HG03460 (cell line): ENCODE measurements around the gene NAPG.
"Not testable (repeated sequence)": the region's sequence is repeated elsewhere in the genome, so short reads cannot be mapped to it uniquely, and the experiment has no call there.

Source experiments
- ATAC-seq: cut with Tn5 transposase; IDR thresholded peaks from one replicate; pipeline ENCODE4 v1.9.1; 2021; ENCODE audit not compliant: unreplicated experiment

The NAPG gene

DNA sequence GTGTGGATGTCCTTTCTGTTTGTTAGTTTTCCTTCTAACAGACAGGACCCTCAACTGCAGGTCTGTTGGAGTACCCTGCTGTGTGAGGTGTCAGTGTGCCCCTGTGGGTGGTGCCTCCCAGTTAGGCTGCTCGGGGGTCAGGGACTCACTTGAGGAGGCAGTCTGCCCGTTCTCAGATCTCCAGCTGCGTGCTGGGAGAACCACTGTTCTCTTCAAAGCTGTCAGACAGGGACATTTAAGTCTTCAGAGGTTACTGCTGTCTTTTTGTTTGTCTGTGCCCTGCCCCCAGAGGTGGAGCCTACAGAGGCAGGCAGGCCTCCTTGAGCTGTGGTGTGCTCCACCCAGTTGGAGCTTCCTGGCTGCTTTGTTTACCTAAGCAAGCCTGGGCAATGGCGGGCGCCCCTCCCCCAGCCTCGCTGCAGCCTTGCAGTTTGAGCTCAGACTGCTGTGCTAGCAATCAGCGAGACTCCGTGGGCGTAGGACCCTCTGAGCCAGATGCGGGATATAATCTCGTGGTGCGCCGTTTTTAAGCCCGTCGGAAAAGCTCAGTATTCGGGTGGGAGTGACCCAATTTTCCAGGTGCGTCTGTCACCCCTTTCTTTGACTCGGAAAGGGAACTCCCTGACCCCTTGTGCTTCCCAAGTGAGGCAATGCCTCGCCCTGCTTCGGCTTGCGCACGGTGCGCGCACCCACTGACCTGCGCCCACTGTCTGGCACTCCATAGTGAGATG lies 52.2 kb downstream of the NAPG start:
- not testable (repeated sequence) for ATAC-seq

DNA sequence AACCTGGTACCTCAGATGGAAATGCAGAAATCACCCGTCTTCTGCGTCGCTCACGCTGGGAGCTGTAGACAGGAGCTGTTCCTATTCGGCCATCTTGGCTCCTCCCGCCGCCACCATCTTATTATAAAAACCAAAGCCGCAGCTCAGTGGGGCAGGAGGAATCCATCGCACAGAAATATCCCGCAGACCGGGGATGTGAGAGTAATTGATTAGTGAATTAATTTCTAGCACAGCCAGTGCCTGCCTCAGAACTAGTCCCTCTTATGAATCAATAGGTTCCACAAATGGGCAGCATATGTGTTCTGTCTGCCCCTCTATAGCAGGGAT lies 52.7 kb downstream of the NAPG start:
- ATAC-seq: not testable (repeated sequence)

DNA sequence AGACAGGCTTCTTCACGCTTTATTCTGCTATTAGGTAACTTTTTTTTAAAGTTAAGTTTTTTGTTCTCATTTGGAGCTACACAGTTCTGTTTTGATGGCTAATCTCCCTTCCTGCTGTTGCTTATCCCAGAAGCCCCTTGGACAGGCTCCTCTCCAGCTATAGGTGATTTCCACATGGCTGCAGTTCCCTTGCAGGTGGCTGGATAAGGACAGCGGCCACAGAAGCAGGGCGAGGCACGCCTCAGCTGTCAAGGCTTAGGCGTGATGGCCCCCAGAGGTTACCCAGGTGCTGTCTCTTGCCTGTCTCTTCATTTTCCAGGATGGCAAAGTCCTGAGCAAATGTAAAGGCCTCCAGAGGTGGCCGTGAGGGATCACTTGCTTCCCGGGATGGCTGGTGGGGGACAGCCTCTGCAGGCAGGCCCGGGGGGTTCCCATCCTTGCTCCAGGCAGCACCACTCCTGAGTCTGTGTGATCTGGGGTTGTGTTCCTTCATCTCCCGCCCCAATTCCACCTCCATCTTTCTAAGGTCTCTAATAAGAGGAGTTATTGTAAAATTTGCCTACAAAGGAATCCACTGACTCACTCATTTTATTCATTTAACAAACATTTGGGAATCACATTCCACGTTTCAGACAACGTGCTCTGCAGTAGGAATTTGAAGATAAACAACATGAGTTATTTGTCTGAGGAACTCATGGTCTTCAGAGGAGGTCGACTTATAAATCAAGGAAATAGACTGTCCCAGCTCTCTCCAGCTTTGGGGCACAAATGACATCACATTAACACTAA lies 53.4 kb downstream of the NAPG start:
- no peak for ATAC-seq

DNA sequence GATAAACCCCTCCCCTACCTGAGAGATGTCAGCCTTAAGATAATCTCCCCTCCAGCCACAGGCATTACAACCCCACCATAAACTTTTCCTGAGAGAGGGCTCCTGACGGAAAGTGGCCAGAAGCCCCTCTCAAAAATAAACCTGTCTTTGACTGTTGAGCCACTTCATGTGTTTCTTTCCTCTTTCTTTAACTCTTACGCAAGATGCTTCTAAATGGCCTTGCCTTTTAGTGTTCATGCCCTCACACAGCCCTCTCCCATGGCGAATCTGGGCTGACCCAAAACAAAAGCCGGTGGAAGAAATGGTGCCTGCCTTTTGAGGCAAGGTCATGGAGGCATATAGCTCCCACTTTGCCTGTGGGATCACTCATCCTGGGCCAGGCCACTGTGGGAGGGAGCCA lies 54.4 kb downstream of the NAPG start:
- no peak for ATAC-seq

DNA sequence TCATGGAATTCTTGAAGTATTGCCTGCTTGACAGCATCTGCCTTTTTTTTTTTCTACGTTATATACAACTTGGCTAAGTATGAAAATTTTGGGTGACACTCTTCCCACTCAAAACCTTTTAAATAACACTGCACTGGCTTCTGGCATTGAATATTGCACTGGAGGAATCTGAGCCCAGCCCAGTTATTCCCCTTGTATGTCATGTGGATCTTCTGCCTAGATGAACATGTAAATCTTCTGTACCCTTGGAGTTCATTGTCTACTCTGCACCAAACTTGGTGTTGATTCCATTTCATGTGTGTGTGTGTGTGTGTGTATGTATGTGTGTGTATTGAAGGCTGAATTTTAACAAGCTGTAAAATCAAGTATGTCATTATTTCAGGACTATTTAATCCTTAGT lies 59.4 kb downstream of the NAPG start:
- no peak for ATAC-seq

DNA sequence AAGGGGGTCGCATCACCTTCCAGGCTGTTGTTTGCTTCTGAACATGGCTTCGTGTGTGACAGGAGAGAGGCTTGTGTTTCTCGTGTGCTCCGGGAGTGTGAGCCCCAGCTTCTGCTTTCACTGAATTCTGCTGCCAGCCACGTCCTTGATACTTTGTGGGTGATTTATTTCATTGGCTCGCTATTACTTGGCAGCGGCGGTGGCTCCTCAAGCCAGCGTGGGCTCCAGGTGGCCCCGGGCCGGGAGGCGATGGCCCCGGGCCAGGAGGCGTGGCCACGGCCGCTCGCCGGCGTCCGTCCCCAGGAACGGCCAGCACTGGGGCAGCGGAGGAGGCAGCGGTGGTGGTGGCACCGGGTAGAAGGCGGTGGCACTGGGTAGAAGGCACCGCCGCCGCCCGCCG lies 63.1 kb downstream of the NAPG start:
- no peak for ATAC-seq

DNA sequence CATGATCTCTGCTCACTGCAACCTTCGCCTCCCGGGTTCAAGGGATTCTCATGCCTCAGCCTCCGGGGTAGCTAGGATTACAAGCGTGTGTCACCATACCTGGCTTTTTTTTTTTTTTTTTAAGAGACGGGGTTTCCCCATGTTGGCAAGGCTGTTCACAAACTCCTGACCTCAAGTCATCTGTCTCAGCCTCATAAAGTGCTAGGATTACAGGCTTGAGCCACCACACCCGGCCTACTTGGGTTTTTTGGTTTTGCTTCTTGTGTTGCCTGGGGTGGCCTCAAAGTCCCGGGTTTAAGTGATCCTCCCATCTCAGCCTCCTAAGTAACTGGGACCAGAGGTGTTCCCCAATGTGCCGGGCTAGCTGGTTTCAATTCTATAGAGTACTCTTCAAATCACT lies 64.6 kb downstream of the NAPG start:
- no peak for ATAC-seq

DNA sequence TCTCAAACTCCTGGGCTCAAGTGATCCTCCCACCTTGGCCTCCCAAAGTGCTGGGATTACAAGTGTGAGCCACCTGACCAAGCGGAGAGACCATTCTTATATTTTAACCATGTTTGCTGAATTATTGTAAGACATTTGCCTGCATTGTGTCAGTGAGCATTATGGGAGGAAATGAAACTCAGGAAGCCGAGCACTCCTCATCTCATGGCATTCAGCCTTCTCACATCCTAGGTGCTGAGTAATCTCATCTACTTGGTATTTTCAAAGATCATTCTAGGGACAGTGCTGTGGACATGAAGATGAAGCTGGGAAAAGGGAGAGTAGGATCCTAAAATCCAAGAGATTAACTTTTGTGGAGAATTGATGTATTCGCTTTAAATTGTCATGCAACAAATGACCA lies 66.1 kb downstream of the NAPG start:
- no peak for ATAC-seq

DNA sequence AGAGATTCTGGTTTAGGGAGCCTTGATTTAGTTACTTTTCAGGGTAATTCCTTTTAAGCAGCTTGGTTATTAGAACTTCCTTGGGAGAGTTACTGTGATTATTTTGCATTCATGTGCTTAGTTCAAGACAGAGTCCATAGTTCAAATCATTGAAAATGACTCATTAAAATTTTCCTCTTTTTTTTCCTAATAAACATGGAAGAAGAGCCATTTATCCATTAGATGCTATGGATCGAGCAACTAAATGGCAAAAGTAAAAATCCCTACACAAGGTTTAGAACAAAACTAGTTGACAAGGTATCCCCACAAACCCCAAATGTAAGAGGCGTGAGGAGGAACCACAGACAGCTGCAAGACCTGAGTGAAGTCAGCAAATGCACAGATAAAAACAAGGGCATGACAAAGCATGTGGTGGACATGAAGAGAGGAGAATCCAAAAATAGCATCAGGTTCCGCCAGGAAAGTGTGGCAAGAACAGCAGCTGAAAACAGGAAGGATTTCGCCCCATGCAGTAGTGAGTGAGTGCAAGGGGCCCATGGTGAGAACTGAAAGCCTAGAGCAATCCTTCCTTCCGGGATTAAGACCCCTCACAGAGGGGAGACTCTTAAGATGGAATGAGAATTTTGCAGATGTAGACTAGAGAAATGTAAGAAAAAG lies 67.7 kb downstream of the NAPG start:
- not testable (repeated sequence) for ATAC-seq

DNA sequence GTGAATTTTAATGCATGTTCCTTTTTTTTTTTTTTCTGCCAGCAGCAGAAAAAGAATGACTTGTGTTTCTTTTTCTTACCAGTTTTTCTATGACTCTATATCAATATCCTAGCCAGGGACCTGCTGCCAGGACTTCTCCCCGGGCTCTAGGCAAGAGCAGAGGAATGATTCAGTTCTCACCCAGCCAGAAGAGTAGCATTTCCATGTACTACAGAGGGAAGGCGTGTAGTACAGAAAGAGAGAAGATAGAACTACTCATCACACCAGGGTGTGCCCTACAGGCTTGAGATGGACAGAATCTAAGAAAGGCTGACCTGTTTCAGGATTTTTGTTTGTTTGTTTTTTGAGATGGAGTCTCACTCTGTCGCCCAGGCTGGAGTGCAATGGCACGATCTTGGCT lies 70.1 kb downstream of the NAPG start:
- ATAC-seq: not testable (repeated sequence)

DNA sequence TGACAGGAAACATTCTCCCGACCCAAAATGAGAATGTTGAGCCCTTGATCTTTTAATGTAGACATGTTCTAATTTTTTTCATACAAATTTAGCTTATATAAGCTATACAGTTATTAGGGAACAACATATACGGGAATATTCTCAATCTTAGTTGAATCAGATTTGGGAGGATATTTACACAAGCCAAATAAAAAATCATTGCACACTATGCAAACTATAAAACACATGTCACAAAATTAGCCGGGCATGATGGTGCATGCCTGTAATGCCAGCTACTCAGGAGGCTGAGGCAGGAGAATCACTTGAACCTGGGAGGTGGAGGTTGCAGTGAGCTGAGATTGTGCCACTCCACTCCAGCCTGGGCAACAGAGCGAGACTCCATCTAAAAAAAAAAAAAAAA lies 71.9 kb downstream of the NAPG start:
- not testable (repeated sequence) for ATAC-seq

DNA sequence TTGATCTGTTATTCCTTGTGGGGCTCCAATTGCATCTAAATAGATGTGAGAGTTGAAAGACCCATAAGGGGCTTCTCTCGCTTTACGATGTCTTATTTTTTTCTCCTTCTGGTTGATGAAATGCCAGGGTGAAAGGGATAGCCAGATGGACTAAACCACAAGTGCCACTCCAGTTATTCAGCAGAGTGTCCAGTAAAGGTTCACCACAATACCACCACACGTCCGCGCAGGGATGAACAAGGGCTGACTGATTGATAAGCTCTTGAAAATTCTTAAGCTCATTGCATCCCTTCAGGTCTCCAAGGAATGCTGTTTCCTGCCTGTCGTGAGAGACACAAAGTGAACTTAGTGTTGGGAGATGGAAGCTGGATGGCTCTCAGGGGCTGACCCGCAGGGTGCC lies 74.9 kb downstream of the NAPG start:
- ATAC-seq: not testable (repeated sequence)
